Medulla oblongata (tissue), 1 donor: ENCODE data around the gene RSPH10B2.
"Not testable (repeated sequence)": the region's sequence is repeated elsewhere in the genome, so short reads cannot be mapped to it uniquely, and the experiment has no call there.

Experiments used
- DNase-seq: peaks from one replicate; pipeline ENCODE4 v3.0.0-alpha.2; 2015; ENCODE audit errors: extremely low spot score

RSPH10B2 gene

DNA sequence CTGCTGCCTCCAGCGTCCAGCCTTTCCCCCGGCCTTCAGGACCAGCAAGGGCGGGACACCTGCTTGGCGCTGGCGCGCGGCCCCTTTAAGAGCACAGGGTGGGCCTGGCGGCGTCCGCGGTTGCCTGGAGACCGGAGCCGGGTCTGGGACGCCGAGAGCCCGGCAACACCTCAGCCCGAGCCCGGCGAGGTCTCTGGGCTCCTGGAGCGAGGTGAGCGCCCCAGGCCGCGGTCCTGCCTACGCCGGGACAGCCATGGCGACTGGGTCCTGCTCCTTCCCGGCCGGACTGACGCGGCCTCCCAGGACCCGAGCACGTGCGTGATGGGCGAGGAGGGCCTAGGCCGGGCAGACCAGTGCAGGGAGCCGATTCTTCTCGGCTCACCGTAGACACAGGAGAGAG, at the start of gene RSPH10B2:
TSS of gene RSPH10B2 (plus strand) at position 140 of the 400 bp plus-strand sequence. CDS start 3,575 bp downstream, outside the sequence.
- DNase-seq: not testable (repeated sequence)

- DNase-seq: peak; percentile 6
These were observed 47.8 kb upstream of the RSPH10B2 start for GRCh38 chr7:6705959-6706665.

DNA sequence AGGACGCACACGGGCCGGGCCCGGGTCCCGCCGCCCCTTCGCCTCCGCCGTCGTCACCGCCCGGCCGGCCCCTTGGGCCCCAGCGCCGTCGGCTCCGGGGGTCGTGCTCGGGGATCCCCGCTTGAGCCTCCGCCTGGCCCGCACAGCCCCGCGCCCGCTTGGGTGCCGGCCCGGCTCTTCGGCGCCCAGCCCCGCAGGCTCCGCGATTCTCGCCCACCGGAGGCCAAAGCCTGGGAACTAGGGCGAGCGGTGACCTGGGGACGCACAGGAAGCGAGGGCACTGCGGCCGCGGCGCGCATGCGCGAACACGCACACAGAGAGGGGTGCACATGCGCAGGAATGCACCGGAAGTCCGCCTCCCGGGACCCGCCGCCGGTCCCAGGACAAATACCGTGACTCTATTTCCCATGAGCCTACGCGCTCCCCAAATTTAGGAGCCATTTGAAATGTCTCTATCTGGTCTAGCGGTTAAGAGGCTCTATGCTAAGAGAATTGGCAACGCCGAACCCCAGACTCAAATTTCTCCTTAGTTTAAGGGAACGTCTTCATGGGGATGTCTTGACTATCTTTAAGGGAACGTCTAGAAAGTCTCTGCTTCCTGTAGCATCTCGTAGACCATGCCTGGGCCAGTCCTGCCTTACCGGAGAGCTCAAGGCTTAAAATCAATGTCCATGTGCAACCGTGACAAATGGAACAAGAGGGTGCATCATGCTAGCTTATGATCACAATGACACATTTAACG, 47.1 kb upstream of the RSPH10B2 start, which contains the start of gene ZNF12:
TSS of gene ZNF12 (minus strand) at position 282 of the 742 bp plus-strand sequence. CDS start 1,774 bp downstream, outside the sequence.
- DNase-seq: peak; percentile 96

DNA sequence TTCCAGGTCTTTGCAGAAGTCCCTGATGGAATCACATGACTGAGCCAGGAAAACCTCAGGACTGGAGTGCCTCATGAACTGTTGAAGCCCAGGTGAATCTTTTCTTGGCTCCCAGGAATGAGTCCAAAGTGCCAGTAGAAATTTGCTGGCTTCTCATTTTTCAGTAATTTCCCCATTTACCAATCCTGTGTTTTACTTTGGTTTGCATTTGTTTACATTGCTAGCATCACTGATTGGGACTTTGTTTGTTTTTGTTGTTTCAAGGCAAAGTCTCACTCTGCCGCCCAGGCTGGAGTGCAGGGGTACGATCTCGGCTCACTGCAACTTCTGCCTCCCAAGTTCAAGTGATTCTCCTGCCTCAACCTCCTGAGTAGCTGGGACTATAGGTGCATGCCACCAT, 45.6 kb upstream of the RSPH10B2 start:
- no peak for DNase-seq

DNA sequence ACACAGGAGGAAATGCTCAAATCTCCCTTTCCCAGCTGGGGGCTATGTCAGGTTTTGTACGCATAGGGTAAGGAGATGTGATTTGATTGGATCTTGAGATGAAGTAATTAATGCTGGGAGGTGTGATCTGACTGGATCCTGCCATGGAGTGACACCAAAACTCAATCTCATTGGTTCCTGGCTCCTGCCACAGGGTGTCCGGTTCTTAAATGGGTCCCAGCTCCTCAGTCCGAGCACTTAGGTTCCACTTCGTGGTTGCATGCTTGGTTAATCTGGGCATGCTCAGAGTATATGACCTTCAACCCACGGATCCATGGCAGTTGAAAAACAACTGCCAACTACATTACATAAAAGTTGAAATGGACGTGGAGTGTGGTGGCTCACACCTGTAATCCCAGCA, 44.1 kb upstream of the RSPH10B2 start:
- DNase-seq: no peak

- no peak for DNase-seq
These were observed 39.5 kb upstream of the RSPH10B2 start for GRCh38 chr7:6714360-6714759.

DNA sequence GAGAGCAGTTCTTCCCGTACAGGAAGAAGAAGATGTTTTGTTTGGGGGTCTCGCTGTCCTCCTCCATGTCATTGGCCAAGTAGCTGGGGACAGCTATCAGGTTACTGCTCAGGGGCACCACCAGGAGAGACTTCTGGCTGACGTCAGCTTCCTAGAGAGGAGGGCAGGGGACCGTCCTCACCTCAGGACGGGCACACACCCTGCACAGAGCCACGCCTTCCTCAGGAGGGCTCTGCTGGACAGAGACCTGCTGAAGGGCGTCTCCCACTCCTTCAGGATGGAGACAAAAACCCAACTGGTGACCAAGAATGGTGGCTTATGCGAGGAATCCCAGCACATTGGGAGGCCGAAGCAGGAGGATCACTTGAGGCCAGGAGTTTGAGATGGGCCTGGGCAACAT, 38.0 kb upstream of the RSPH10B2 start:
- DNase-seq: not testable (repeated sequence)

DNA sequence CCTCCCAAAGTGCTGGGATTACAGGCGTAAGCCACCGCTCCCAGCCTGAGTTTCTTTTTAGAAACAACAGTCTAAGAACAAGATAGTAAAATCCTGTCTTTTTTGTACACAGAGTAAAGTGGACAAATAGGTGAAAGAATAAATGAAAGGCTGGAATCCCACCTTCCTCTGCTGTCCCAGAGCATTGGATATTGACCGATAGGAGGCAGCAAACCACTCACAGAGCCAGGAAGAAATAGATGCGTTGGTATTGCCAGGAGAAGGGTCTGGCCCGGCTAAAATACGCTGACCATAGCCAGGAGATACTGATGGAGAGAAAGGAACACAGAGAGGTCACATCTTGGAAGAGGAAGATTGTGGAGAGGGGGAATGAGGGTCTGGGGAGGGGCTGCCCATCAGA, 35.8 kb upstream of the RSPH10B2 start:
- no peak for DNase-seq

GRCh38 chr7:6724351-6724750, 29.6 kb upstream of the RSPH10B2 start:
- DNase-seq: not testable (repeated sequence)

- DNase-seq: peak; percentile 52
These were observed 28.9 kb upstream of the RSPH10B2 start for GRCh38 chr7:6725003-6725402.

DNA sequence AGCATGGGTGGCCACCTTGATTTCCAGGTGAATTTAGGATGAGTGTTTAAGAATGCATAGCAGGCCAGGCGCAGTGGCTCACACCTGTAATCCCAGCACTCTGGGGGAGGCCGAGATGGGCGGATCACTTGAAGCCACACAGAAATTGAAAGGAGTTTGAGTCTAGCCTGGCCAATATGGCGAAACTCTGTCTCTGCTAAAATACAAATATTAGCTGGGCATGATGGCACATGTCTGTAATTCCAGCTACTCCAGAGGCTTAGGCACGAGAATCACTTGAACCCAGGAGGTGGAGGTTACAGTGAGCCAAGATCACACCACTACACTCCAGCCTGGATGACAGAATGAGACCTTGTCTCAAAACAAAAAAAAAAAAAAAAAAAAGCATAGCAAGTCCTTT, 27.6 kb upstream of the RSPH10B2 start:
- DNase-seq: not testable (repeated sequence)

- no peak for DNase-seq
These were observed 26.2 kb upstream of the RSPH10B2 start for GRCh38 chr7:6727663-6728062.

- DNase-seq: not testable (repeated sequence)
These were observed 24.9 kb upstream of the RSPH10B2 start for GRCh38 chr7:6728893-6729491.

GRCh38 chr7:6729492-6730342, 24.2 kb upstream of the RSPH10B2 start:
- DNase-seq: peak; percentile 97

DNA sequence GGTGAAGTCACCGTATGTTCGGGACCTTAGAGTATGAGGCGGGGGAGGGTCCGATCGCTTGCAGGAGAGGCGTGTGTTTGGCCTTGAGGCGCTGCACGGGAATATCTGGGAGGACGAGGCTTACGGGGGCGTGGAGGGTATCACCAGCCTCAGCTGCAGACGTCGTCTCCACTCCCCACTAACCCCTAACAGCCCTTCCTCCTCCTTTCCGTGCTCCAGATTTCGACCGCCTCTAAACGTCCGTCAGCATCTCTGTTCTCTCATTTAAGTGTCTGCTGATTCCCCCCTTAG, 23.6 kb upstream of the RSPH10B2 start:
- DNase-seq: no peak

GRCh38 chr7:6738415-6738814, 15.5 kb upstream of the RSPH10B2 start:
- DNase-seq: not testable (repeated sequence)

DNA sequence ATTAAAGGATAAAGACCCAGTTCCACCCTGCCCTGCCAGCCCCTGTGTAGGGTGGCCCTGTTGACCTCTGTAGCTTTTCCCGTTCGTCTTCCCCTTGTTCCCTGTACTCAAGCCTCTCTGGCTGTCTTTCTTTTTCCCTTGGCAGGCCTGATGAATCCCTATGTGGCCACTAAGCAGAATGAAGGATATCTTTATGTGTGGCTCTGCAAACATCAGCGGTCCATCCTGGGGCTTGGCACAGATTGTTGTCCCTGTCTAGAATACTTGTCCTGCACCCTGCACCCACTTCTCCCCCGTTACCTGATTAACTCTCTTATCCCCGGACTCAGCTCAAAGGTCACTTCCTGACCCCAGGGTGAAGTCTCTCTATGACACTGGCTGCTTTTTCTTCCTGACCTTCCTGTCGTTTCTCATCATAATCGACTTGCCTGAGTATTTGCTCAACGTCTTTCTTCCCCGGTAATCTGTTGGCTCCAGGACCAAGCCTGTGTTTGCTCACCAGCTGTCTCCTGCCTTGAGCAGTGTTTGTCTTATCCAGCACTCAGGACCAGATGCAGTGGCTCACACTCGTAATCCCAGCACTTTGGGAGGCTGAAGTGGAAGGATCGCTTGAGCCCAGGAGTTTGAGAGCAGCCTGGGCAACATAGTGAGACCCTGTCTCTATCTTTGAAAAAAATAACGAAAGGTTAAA, 9.3 kb upstream of the RSPH10B2 start:
- DNase-seq: not testable (repeated sequence)

- not testable (repeated sequence) for DNase-seq
These were observed 4.6 kb upstream of the RSPH10B2 start for GRCh38 chr7:6749335-6749734.

GRCh38 chr7:6750173-6750572, 3.7 kb upstream of the RSPH10B2 start:
- DNase-seq: not testable (repeated sequence)

- not testable (repeated sequence) for DNase-seq
These were observed 7.3 kb downstream of the RSPH10B2 start for GRCh38 chr7:6761186-6761585.

GRCh38 chr7:6781581-6781980, 27.7 kb downstream of the RSPH10B2 start:
- DNase-seq: not testable (repeated sequence)
